Measurements from ENCODE around the gene TLL1. TPM values are rescaled to one million over a fixed set of nuclear protein-coding genes. Genes with fewer than 3 reads are reported as not detected.

TLL1 gene
- total and polyA plus RNA-seq, 2 donors (not counting 3 experiments of a cell fraction or from before 2014, with no cell fraction given) = 0.41 to 1.4 TPM

DNA sequence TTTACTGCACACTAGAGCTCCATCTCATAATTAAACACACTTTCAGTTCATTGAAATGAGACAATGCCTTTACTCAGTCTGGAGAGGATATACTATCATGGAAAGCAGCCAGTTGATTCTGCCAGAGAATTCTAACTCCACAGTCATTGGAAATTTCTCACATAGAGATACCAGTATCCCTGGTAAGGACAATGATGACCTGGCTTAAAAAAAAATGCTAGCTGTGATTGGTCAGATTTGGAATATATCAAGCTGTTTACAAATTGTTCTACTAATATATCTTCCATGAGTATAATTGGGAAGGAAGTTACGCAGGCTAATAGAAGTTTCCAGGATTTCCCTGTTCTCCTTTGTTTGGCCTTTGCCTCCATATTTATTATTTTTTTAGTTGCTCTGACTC, 34.5 kb upstream of the TLL1 start:
- FAIRE-seq = no peak
- POLR2A ChIA-PET = no interaction called here
- no peaks in the 10 kb centered on the region for H3K9me3 ChIP-seq (replicated peaks; ENCODE audit: control insufficient read depth, insufficient read depth, low read length)
- no peak overlapping the region for H3K9ac ChIP-seq (replicated peaks; ENCODE audit: extremely low read depth, insufficient read depth, low read length)
- no peak overlapping the region for H3K4me3 ChIP-seq (replicated peaks in 1 of 3; ENCODE audit: insufficient read depth in 1 of 3, low read depth in 1 of 3, low read length in 3 of 3)
- no peak overlapping the region for H3K27ac ChIP-seq (ENCODE audit: insufficient read depth, low read depth, low read length)
- no peaks in the 10 kb centered on the region for H3K9me1 ChIP-seq (replicated peaks; ENCODE audit: control insufficient read depth, extremely low read depth, insufficient read depth, low read length)
- no peak overlapping the region for H2AFZ ChIP-seq (ENCODE audit: low read depth, low read length)
- dilution Hi-C loops (cut with MboI; ENCODE audit: extremely low pct_ligation_motif_present, low sequenced_read_pairs) (no loop called here), intact Hi-C loops (cut with micrococcal nuclease) (no loop called here)
- TF ChIP-seq EZH2 (IDR thresholded peaks at IDR 0.05; ENCODE audit: borderline replicate concordance, low read depth, low read length, severe bottlenecking) (no peak), CTCF (IDR thresholded peaks at IDR 0.05; ENCODE audit: extremely low read depth in 1 of 2, insufficient read depth in 1 of 2, low read depth in 1 of 2, low read length in 2 of 2) (no peak), POLR2A (IDR thresholded peaks at IDR 0.05; ENCODE audit: low read depth, low read length) (no peak), FOS (IDR thresholded peaks at IDR 0.05; ENCODE audit: borderline replicate concordance, insufficient read depth, low read length) (no peak), GATA2 (IDR thresholded peaks at IDR 0.05; ENCODE audit: insufficient read depth, insufficient read length, low read depth, low read length) (no peak), POLR2AphosphoS5 (IDR thresholded peaks at IDR 0.05; ENCODE audit: insufficient read depth, low read depth, low read length) (no peak), MAX (IDR thresholded peaks at IDR 0.05; ENCODE audit: insufficient read depth, insufficient read length) (no peak), JUN (IDR thresholded peaks at IDR 0.05; ENCODE audit: borderline replicate concordance, insufficient read depth, insufficient read length, low read depth) (no peak), MYC (IDR thresholded peaks at IDR 0.05; ENCODE audit: low read depth, low read length) (no peak)
- no peak overlapping the region for H3K4me2 ChIP-seq (ENCODE audit: insufficient read depth, low read length)
- peak; percentile 44 for DNase-seq (ENCODE audit: low read depth, low spot score)
- H3K27me3 ChIP-seq (ENCODE audit: control insufficient read depth in 2 of 2, insufficient read depth in 2 of 2, low read length in 2 of 2) = no peaks in the 10 kb centered on the region
- H3K36me3 ChIP-seq (ENCODE audit: control insufficient read depth in 2 of 2, extremely low read depth in 1 of 2, insufficient read depth in 2 of 2, low read length in 2 of 2) = no peaks in the 10 kb centered on the region
- H3K4me1 ChIP-seq (ENCODE audit: control insufficient read depth, extremely low read depth, insufficient read depth, low read length) = peaks cover 13% of the 10 kb centered on the region
- no TSS peak for BruUV-seq (replicated peaks)
- no peaks in the 10 kb centered on the region for H4K20me1 ChIP-seq (replicated peaks; ENCODE audit: control insufficient read depth, extremely low read depth, insufficient read depth, low read length)
- no peaks in the 10 kb centered on the region for H3K79me2 ChIP-seq (ENCODE audit: control insufficient read depth, insufficient read depth, low read length)
- CTCF ChIA-PET = interaction anchor here (0.9 to 1.9 kb wide), 4 partner anchors 11 to 345 kb away, joined by 4 to 6 read pairs (median 4); no protein-coding TSS in a partner anchor

All from endothelial cell of umbilical vein (primary cell).